CD4-positive, alpha-beta memory T cell (primary cell): ENCODE measurements around the gene NEB. TPM values are rescaled to one million over a fixed set of nuclear protein-coding genes. Genes with fewer than 3 reads are reported as not detected.
"Not testable (repeated sequence)": the region's sequence is repeated elsewhere in the genome, so short reads cannot be mapped to it uniquely, and the experiment has no call there.

Experiments used
- CTCF ChIA-PET: fragments of 350-600 bp; sonication (Branson Sonifier 250); formaldehyde crosslinking; loops from one replicate; lab custom pipeline; 2021; ENCODE audit warnings: inconsistent platforms; ENCODE audit not compliant: partially characterized antibody; lab: Charles Lee
- POLR2A ChIA-PET: fragments of 350-600 bp; sonication (Branson Sonifier 250); formaldehyde crosslinking; loops from one replicate; lab custom pipeline; 2021; ENCODE audit not compliant: partially characterized antibody; lab: Charles Lee
- DNase-seq, 5 donors: peaks; one replicate each; pipeline versions ENCODE4 v3.0.0 to v3.0.0-alpha.2; 2020 to 2022; ENCODE audit warnings: mixed read lengths in 1 of 5
- H3K27ac ChIP-seq: one replicate; pipeline ENCODE4 v1.7.0; 2013; ENCODE audit warnings: low read depth, low read length
- H3K27me3 ChIP-seq: 2 replicates; pipeline ENCODE4 v1.7.0; 2013; ENCODE audit warnings: mild to moderate bottlenecking, low read length, moderate library complexity; ENCODE audit not compliant: insufficient read depth
- H3K36me3 ChIP-seq: 2 replicates; pipeline ENCODE4 v1.7.0; 2013; ENCODE audit warnings: mild to moderate bottlenecking, low read length, moderate library complexity; ENCODE audit not compliant: insufficient read depth
- H3K4me1 ChIP-seq: 2 replicates; pipeline ENCODE4 v1.7.0; 2013; ENCODE audit warnings: mild to moderate bottlenecking, low read length, moderate library complexity; ENCODE audit not compliant: insufficient read depth
- H3K4me3 ChIP-seq, 2 donors: one replicate each; pipeline ENCODE4 v1.7.0; 2013; ENCODE audit warnings: low read length in 2 of 2, mild to moderate bottlenecking in 1 of 2
- H3K9me3 ChIP-seq, 2 donors: one replicate each; pipeline ENCODE4 v1.7.0; 2013; ENCODE audit warnings: low read length in 2 of 2, control low read depth in 1 of 2; ENCODE audit not compliant: control insufficient read depth in 1 of 2
- H3K27ac Mint-ChIP-seq, 7 donors: one replicate each; pipeline ENCODE4 v1.8.0; 2020 to 2021; ENCODE audit warnings: mixed read lengths in 7 of 7, mild to moderate bottlenecking in 6 of 7, inconsistent platforms in 3 of 7, moderate library complexity in 3 of 7
- H3K27me3 Mint-ChIP-seq, 2 donors: one replicate each; pipeline ENCODE4 v1.8.0; 2020 to 2021; ENCODE audit warnings: mixed read lengths in 2 of 2
- H3K36me3 Mint-ChIP-seq, 2 donors: one replicate each; pipeline ENCODE4 v1.8.0; 2020 to 2021; ENCODE audit warnings: mixed read lengths in 2 of 2, inconsistent platforms in 1 of 2, mild to moderate bottlenecking in 1 of 2
- H3K4me1 Mint-ChIP-seq, 4 donors: one replicate each; pipeline ENCODE4 v1.8.0; 2020 to 2021; ENCODE audit warnings: mixed read lengths in 4 of 4, mild to moderate bottlenecking in 1 of 4
- H3K4me3 Mint-ChIP-seq, 8 donors: one replicate each; pipeline ENCODE4 v1.8.0; 2020 to 2021; ENCODE audit warnings: mixed read lengths in 8 of 8, mild to moderate bottlenecking in 7 of 8, moderate library complexity in 6 of 8, inconsistent platforms in 3 of 8
- H3K9me3 Mint-ChIP-seq, 8 donors: one replicate each; pipeline ENCODE4 v1.8.0; 2020 to 2021; ENCODE audit warnings: mixed read lengths in 8 of 8, mild to moderate bottlenecking in 5 of 8, inconsistent platforms in 3 of 8, moderate library complexity in 1 of 8
- intact Hi-C: fragments of 100-400 bp; cut with micrococcal nuclease; formaldehyde crosslinking; loops from one replicate; pipeline ENCODE4 v1.15.1; 2023
- polyA plus RNA-seq, 2 donors: library from polyadenylated mRNA; unstranded; fragments of 300-500 nt; fragmentation: Illumina TruSeq; gene quantifications; one replicate each; pipeline ENCODE4 v1.2.3, GENCODE V29; 2021
- total RNA-seq, 2 experiments: library from RNA; stranded (reverse); gene quantifications; one replicate each; pipeline ENCODE4 v1.2.3, GENCODE V29; 2021

NEB gene
- total and polyA plus RNA-seq, 4 experiments from 2014 or later: 0.17 to 2.1 (median 0.91) TPM; not detected in 1

- no peaks in the 10 kb centered on the region for H3K9me3 ChIP-seq
- Mint-ChIP-seq H3K27me3 (peaks cover 0 to 3% of the 10 kb centered on the region in 2 donors), H3K36me3 (peaks cover 0 to 38% of the 10 kb centered on the region in 2 donors), H3K27ac (no peak overlapping the region), H3K4me1 (no peaks in the 10 kb centered on the region), H3K4me3 (no peak overlapping the region), H3K9me3 (peaks cover 0 to 17% (median 5%) of the 10 kb centered on the region in 8 donors)
- no peaks in the 10 kb centered on the region for H3K4me1 ChIP-seq
- H3K27ac ChIP-seq: no peak overlapping the region
- ChIA-PET POLR2A (no interaction called here), CTCF (no interaction called here)
- DNase-seq: no peak
- H3K4me3 ChIP-seq: no peak overlapping the region
- H3K36me3 ChIP-seq: no peaks in the 10 kb centered on the region
- intact Hi-C loops: no loop called here
- no peaks in the 10 kb centered on the region for H3K27me3 ChIP-seq
These were observed 171.9 kb downstream of the NEB start for GRCh38 chr2:151562398-151562797.

GRCh38 chr2:151560289-151560688 is 174.0 kb downstream of the NEB start:
- Mint-ChIP-seq H3K9me3 (peaks cover 0 to 23% (median 5%) of the 10 kb centered on the region in 8 donors), H3K36me3 (peaks cover 0 to 32% of the 10 kb centered on the region in 2 donors), H3K27me3 (peaks cover 0 to 5% of the 10 kb centered on the region in 2 donors), H3K4me1 (no peaks in the 10 kb centered on the region), H3K4me3 (no peak overlapping the region), H3K27ac (no peak overlapping the region)
- Histone ChIP-seq H3K9me3 (no peaks in the 10 kb centered on the region), H3K4me3 (no peak overlapping the region), H3K27me3 (no peaks in the 10 kb centered on the region), H3K36me3 (no peaks in the 10 kb centered on the region), H3K4me1 (no peaks in the 10 kb centered on the region), H3K27ac (no peak overlapping the region)
- intact Hi-C loops: no loop called here
- CTCF ChIA-PET: no interaction called here
- POLR2A ChIA-PET: no interaction called here
- no peak for DNase-seq

- CTCF ChIA-PET, H3K27ac ChIP-seq, POLR2A ChIA-PET, intact Hi-C loops, H3K4me1 Mint-ChIP-seq, H3K4me3 ChIP-seq, H3K27ac Mint-ChIP-seq, H3K27me3 Mint-ChIP-seq, H3K9me3 ChIP-seq, DNase-seq, H3K36me3 ChIP-seq, H3K4me1 ChIP-seq, H3K4me3 Mint-ChIP-seq, H3K27me3 ChIP-seq: not testable (repeated sequence)
- H3K9me3 Mint-ChIP-seq: peaks cover 0 to 23% (median 5%) of the 10 kb centered on the region in 8 donors
- H3K36me3 Mint-ChIP-seq: peaks cover 0 to 30% of the 10 kb centered on the region in 2 donors
These were observed 174.8 kb downstream of the NEB start for GRCh38 chr2:151559431-151559830.

- POLR2A ChIA-PET: not testable (repeated sequence)
These were observed 176.4 kb downstream of the NEB start for GRCh38 chr2:151557883-151558282.

GRCh38 chr2:151556121-151556520 is 178.2 kb downstream of the NEB start:
- Histone ChIP-seq H3K27me3 (no peaks in the 10 kb centered on the region), H3K4me1 (no peaks in the 10 kb centered on the region), H3K4me3 (no peak overlapping the region), H3K9me3 (no peaks in the 10 kb centered on the region), H3K27ac (no peak overlapping the region), H3K36me3 (no peaks in the 10 kb centered on the region)
- no peak for DNase-seq
- no peak overlapping the region for H3K27ac Mint-ChIP-seq
- peaks cover 0 to 5% of the 10 kb centered on the region in 2 donors for H3K27me3 Mint-ChIP-seq
- peaks cover 0 to 23% (median 6%) of the 10 kb centered on the region in 8 donors for H3K9me3 Mint-ChIP-seq
- no peak overlapping the region for H3K4me3 Mint-ChIP-seq
- POLR2A ChIA-PET: no interaction called here
- CTCF ChIA-PET: no interaction called here
- intact Hi-C loops: no loop called here
- H3K36me3 Mint-ChIP-seq: peaks cover 2 to 50% of the 10 kb centered on the region in 2 donors
- H3K4me1 Mint-ChIP-seq: no peaks in the 10 kb centered on the region

More at GRCh38 chr2:151557883-151558282, 176.4 kb downstream of the NEB start:
- H3K4me1 ChIP-seq, H3K27me3 Mint-ChIP-seq, H3K4me1 Mint-ChIP-seq, CTCF ChIA-PET, H3K9me3 ChIP-seq, H3K27ac Mint-ChIP-seq, H3K27ac ChIP-seq, H3K36me3 ChIP-seq, DNase-seq, H3K4me3 ChIP-seq, intact Hi-C loops, H3K27me3 ChIP-seq, H3K4me3 Mint-ChIP-seq: not testable (repeated sequence)
- Mint-ChIP-seq H3K36me3 (peaks cover 2 to 34% of the 10 kb centered on the region in 2 donors), H3K9me3 (peaks cover 0 to 23% (median 6%) of the 10 kb centered on the region in 8 donors)

- ChIA-PET CTCF (no interaction called here), POLR2A (no interaction called here)
- peaks cover 0 to 2% of the 10 kb centered on the region in 2 donors for H3K27me3 Mint-ChIP-seq
- no peaks in the 10 kb centered on the region for H3K4me1 ChIP-seq
- no peak overlapping the region for H3K4me3 Mint-ChIP-seq
- no peak for DNase-seq
- intact Hi-C loops: no loop called here
- no peak overlapping the region for H3K27ac ChIP-seq
- H3K4me3 ChIP-seq: no peak overlapping the region
- H3K4me1 Mint-ChIP-seq: no peaks in the 10 kb centered on the region
- no peaks in the 10 kb centered on the region for H3K27me3 ChIP-seq
- H3K36me3 ChIP-seq: no peaks in the 10 kb centered on the region
- H3K9me3 ChIP-seq: no peaks in the 10 kb centered on the region
- peaks cover 4 to 55% of the 10 kb centered on the region in 2 donors for H3K36me3 Mint-ChIP-seq
- peaks cover 0 to 6% (median 1%) of the 10 kb centered on the region in 8 donors for H3K9me3 Mint-ChIP-seq
- no peak overlapping the region for H3K27ac Mint-ChIP-seq
These were observed 182.0 kb downstream of the NEB start for GRCh38 chr2:151552287-151552686.

GRCh38 chr2:151551556-151551955 is 182.7 kb downstream of the NEB start:
- no peaks in the 10 kb centered on the region for H3K4me1 ChIP-seq
- intact Hi-C loops: no loop called here
- peaks cover 0 to 4% (median under 1%) of the 10 kb centered on the region in 8 donors for H3K9me3 Mint-ChIP-seq
- POLR2A ChIA-PET: no interaction called here
- no peaks in the 10 kb centered on the region for H3K36me3 ChIP-seq
- no peak for DNase-seq
- CTCF ChIA-PET: no interaction called here
- H3K27me3 ChIP-seq: no peaks in the 10 kb centered on the region
- no peak overlapping the region for H3K27ac Mint-ChIP-seq
- no peak overlapping the region for H3K27ac ChIP-seq
- H3K27me3 Mint-ChIP-seq: peaks cover 0 to 2% of the 10 kb centered on the region in 2 donors
- no peaks in the 10 kb centered on the region for H3K9me3 ChIP-seq
- H3K4me1 Mint-ChIP-seq: no peaks in the 10 kb centered on the region
- H3K36me3 Mint-ChIP-seq: peaks cover 6 to 62% of the 10 kb centered on the region in 2 donors
- H3K4me3 ChIP-seq: no peak overlapping the region
- no peak overlapping the region for H3K4me3 Mint-ChIP-seq

- Mint-ChIP-seq H3K4me3 (no peak overlapping the region), H3K27me3 (no peaks in the 10 kb centered on the region), H3K36me3 (peaks cover 6 to 68% of the 10 kb centered on the region in 2 donors), H3K4me1 (no peaks in the 10 kb centered on the region), H3K27ac (no peak overlapping the region), H3K9me3 (peaks cover 0 to 2% (median 0%) of the 10 kb centered on the region in 8 donors)
- H3K36me3 ChIP-seq: no peaks in the 10 kb centered on the region
- POLR2A ChIA-PET: no interaction called here
- CTCF ChIA-PET: no interaction called here
- no peaks in the 10 kb centered on the region for H3K27me3 ChIP-seq
- H3K9me3 ChIP-seq: no peaks in the 10 kb centered on the region
- H3K4me3 ChIP-seq: no peak overlapping the region
- intact Hi-C loops: no loop called here
- DNase-seq: no peak
- H3K27ac ChIP-seq: no peak overlapping the region
- H3K4me1 ChIP-seq: no peaks in the 10 kb centered on the region
These were observed 185.1 kb downstream of the NEB start for GRCh38 chr2:151549191-151549590.
